ENCODE data around the gene WASL.
"Not testable (repeated sequence)": the region's sequence is repeated elsewhere in the genome, so short reads cannot be mapped to it uniquely, and the experiment has no call there.

WASL gene

GRCh38 chr7:123768493-123768892 lies 19.7 kb upstream of the WASL start:
- no peak for DNase-seq

GRCh38 chr7:123763191-123763661 lies 14.4 kb upstream of the WASL start:
- DNase-seq = no peak

- DNase-seq = no peak
These were observed 12.9 kb upstream of the WASL start for GRCh38 chr7:123761729-123762128.

- no peak for DNase-seq
These were observed 8.3 kb upstream of the WASL start for GRCh38 chr7:123757095-123757494.

- no peak for DNase-seq
These were observed 6.5 kb upstream of the WASL start for GRCh38 chr7:123755338-123755737.

GRCh38 chr7:123754271-123754871 lies 5.6 kb upstream of the WASL start:
- no peak for DNase-seq

- no peak for DNase-seq
These were observed 3.7 kb upstream of the WASL start for GRCh38 chr7:123752534-123752933.

GRCh38 chr7:123751821-123752220 lies 3.0 kb upstream of the WASL start:
- no peak for DNase-seq

- DNase-seq = no peak
These were observed 1.8 kb upstream of the WASL start for GRCh38 chr7:123750389-123751230.

- DNase-seq = peak; percentile 39
These were observed 694 bp upstream of the WASL start for GRCh38 chr7:123749537-123749857.

- DNase-seq = peak; percentile 30
These were observed 551 bp downstream of the WASL start for GRCh38 chr7:123748171-123748733.

- DNase-seq = peak; percentile 22
These were observed 1.1 kb downstream of the WASL start for GRCh38 chr7:123747620-123748141.

GRCh38 chr7:123746931-123747488 lies 1.8 kb downstream of the WASL start:
- peak; percentile 12 for DNase-seq

GRCh38 chr7:123746055-123746454 lies 2.7 kb downstream of the WASL start:
- no peak for DNase-seq

- DNase-seq = no peak
These were observed 3.4 kb downstream of the WASL start for GRCh38 chr7:123745437-123745836.

GRCh38 chr7:123744416-123744815 lies 4.4 kb downstream of the WASL start:
- DNase-seq = no peak

GRCh38 chr7:123741940-123742339 lies 6.9 kb downstream of the WASL start:
- DNase-seq = no peak

- no peak for DNase-seq
These were observed 10.0 kb downstream of the WASL start for GRCh38 chr7:123738808-123739207.

- DNase-seq = no peak
These were observed 10.4 kb downstream of the WASL start for GRCh38 chr7:123738356-123738755.

- not testable (repeated sequence) for DNase-seq
These were observed 11.6 kb downstream of the WASL start for GRCh38 chr7:123737168-123737674.

- DNase-seq = no peak
These were observed 13.3 kb downstream of the WASL start for GRCh38 chr7:123735539-123735938.

- DNase-seq = no peak
These were observed 14.3 kb downstream of the WASL start for GRCh38 chr7:123734498-123734897.

- DNase-seq = no peak
These were observed 16.3 kb downstream of the WASL start for GRCh38 chr7:123732413-123733091.
